PC-3 (cell line): ENCODE results near the gene PTGER3. TPM values are rescaled to one million over a fixed set of nuclear protein-coding genes. Genes with fewer than 3 reads are reported as not detected.

ENCODE experiments used
- ATAC-seq: fragments of 200-7000 bp; cut with Tn5 transposase; 2 replicates; pipeline ENCODE4 v1.9.1; 2020; ENCODE audit warnings: mild to moderate bottlenecking, moderate library complexity
- BruUV-seq: library from RNA; stranded (reverse); fragments of 400-500 nt; replicated peaks from 2 replicates; lab custom pipeline; 2021; lab: Mats Ljungman, UMichigan
- CTCF ChIA-PET: fragments of 300-600 bp; sonication (Branson Sonifier 250); formaldehyde crosslinking; loops from one replicate; lab custom pipeline; 2022; ENCODE audit warnings: antibody characterized with exemption; lab: Charles Lee
- POLR2A ChIA-PET: fragments of 300-600 bp; sonication (Branson Sonifier 250); formaldehyde crosslinking; loops from one replicate; lab custom pipeline; 2022; ENCODE audit warnings: antibody characterized with exemption; ENCODE audit not compliant: unreplicated experiment; lab: Charles Lee
- DNase-seq: peaks from one replicate; pipeline ENCODE4 v3.0.0-alpha.2; 2015
- H2AFZ ChIP-seq: fragments of 300-600 bp; sonication (generic); 2 replicates; pipeline ENCODE4 v1.6.0; 2016; ENCODE audit warnings: antibody characterized with exemption, low read length
- H3F3A ChIP-seq: fragments of 300-600 bp; sonication (generic); one replicate; pipeline ENCODE4 v1.6.0; 2017; ENCODE audit warnings: antibody characterized with exemption, low read length, control low read depth, mild to moderate bottlenecking; ENCODE audit not compliant: unreplicated experiment
- H3K27ac ChIP-seq: fragments of 300-600 bp; sonication (generic); 2 replicates; pipeline ENCODE4 v1.5.1; 2016; ENCODE audit warnings: mild to moderate bottlenecking, low read length
- H3K27me3 ChIP-seq: fragments of 300-600 bp; sonication (generic); 2 replicates; pipeline ENCODE4 v1.6.1; 2016; ENCODE audit warnings: low read length, mixed read lengths
- H3K36me3 ChIP-seq: fragments of 300-600 bp; sonication (generic); 2 replicates; pipeline ENCODE4 v1.6.1; 2016; ENCODE audit warnings: low read depth, mixed run types, low read length, mixed read lengths
- H3K4me1 ChIP-seq: fragments of 300-600 bp; sonication (generic); 2 replicates; pipeline ENCODE4 v1.5.1; 2016; ENCODE audit warnings: low read length; ENCODE audit not compliant: insufficient read depth
- H3K4me2 ChIP-seq: fragments of 300-600 bp; sonication (generic); 2 replicates; pipeline ENCODE4 v1.6.0; 2016; ENCODE audit warnings: low read length
- H3K4me3 ChIP-seq: fragments of 300-600 bp; sonication (generic); 2 replicates; pipeline ENCODE4 v1.5.1; 2016; ENCODE audit warnings: mild to moderate bottlenecking, low read length, mixed read lengths
- H3K79me2 ChIP-seq: fragments of 300-600 bp; sonication (generic); 2 replicates; pipeline ENCODE4 v1.6.1; 2017; ENCODE audit warnings: low read length, mixed read lengths
- H3K9ac ChIP-seq: fragments of 300-600 bp; sonication (generic); 2 replicates; pipeline ENCODE4 v1.6.0; 2016; ENCODE audit warnings: mild to moderate bottlenecking, low read length
- H3K9me2 ChIP-seq: fragments of 300-600 bp; sonication (generic); replicated peaks from 2 replicates; pipeline ENCODE4 v1.6.1; 2016; ENCODE audit warnings: mixed run types, low read length, mixed read lengths
- H3K9me3 ChIP-seq: fragments of 300-600 bp; sonication (generic); 2 replicates; pipeline ENCODE4 v1.6.1; 2016; ENCODE audit warnings: low read length, mixed read lengths
- H4K20me1 ChIP-seq: fragments of 300-600 bp; sonication (generic); 2 replicates; pipeline ENCODE4 v1.6.1; 2016; ENCODE audit warnings: low read length, mixed read lengths
- CTCF ChIP-seq: fragments of 300-600 bp; sonication (generic); conservative IDR thresholded peaks from 2 replicates; pipeline ENCODE4 v1.5.1; 2017; ENCODE audit warnings: antibody characterized with exemption, low read depth, mild to moderate bottlenecking, low read length
- EZH2 ChIP-seq: fragments of 300-600 bp; sonication (generic); IDR thresholded peaks from one replicate; pipeline ENCODE4 v1.6.1; 2017; ENCODE audit warnings: antibody characterized with exemption, mild to moderate bottlenecking, low read length; ENCODE audit not compliant: unreplicated experiment
- EZH2phosphoT487 ChIP-seq: fragments of 300-600 bp; sonication (generic); IDR thresholded peaks from 2 replicates; pipeline ENCODE4 v1.6.1; 2018; ENCODE audit warnings: mild to moderate bottlenecking, antibody characterized with exemption, low read length, borderline replicate concordance
- intact Hi-C: fragments of 100-400 bp; cut with micrococcal nuclease; formaldehyde crosslinking; loops from 2 replicates; pipeline ENCODE4 v1.9.0; 2023
- microRNA-seq: library from miRNA; unstranded; fragments of <30 nt; microRNA quantifications from one replicate; pipeline ENCODE4 v1.1.0, GENCODE V29; 2020; ENCODE audit not compliant: unreplicated experiment
- total RNA-seq: library from RNA; depleted of rRNA; stranded (reverse); fragments of >200 nt; gene quantifications from 2 replicates; pipeline ENCODE4 v1.2.3, GENCODE V29; 2014; rRNA removed

The PTGER3 gene
- total RNA-seq, 1 experiment from 2014 or later: 0.11 TPM

GRCh38 chr1:70930062-70930461, 117.6 kb downstream of the PTGER3 start:
- Histone ChIP-seq H3K36me3 (no peaks in the 10 kb centered on the region), H3F3A (no peaks in the 10 kb centered on the region), H3K9ac (no peak overlapping the region), H3K79me2 (no peaks in the 10 kb centered on the region), H3K9me3 (no peaks in the 10 kb centered on the region; the same call in 1 of the 2 replicates), H3K27ac (no peak overlapping the region), H3K9me2 (no peaks in the 10 kb centered on the region), H3K4me1 (no peaks in the 10 kb centered on the region), H3K4me2 (no peak overlapping the region), H2AFZ (no peak overlapping the region), H4K20me1 (no peaks in the 10 kb centered on the region), H3K4me3 (no peak overlapping the region), H3K27me3 (0 out of 2 replicates have a peak, but pooled peaks cover 2% of the 10 kb centered on the region)
- no peak for ATAC-seq
- TF ChIP-seq EZH2phosphoT487 (no peak), EZH2 (no peak), CTCF (no peak)
- intact Hi-C loops: no loop called here
- POLR2A ChIA-PET: no interaction called here
- CTCF ChIA-PET: no interaction called here
- DNase-seq: no peak
- no TSS peak for BruUV-seq

- Histone ChIP-seq H3K27ac (no peak overlapping the region), H3K36me3 (no peaks in the 10 kb centered on the region), H3K4me2 (no peak overlapping the region), H3K4me3 (no peak overlapping the region), H3K9ac (no peak overlapping the region), H3K4me1 (no peaks in the 10 kb centered on the region), H3K27me3 (no peaks in the 10 kb centered on the region), H3K9me3 (peaks cover 10% of the 10 kb centered on the region), H3K79me2 (no peaks in the 10 kb centered on the region), H3F3A (no peaks in the 10 kb centered on the region), H3K9me2 (no peaks in the 10 kb centered on the region), H4K20me1 (no peaks in the 10 kb centered on the region), H2AFZ (no peak overlapping the region)
- DNase-seq (no peak), ATAC-seq (no peak)
- CTCF ChIA-PET: no interaction called here
- BruUV-seq: no TSS peak
- POLR2A ChIA-PET: no interaction called here
- TF ChIP-seq CTCF (no peak), EZH2phosphoT487 (no peak), EZH2 (no peak)
- intact Hi-C loops: no loop called here
Measured at GRCh38 chr1:70922196-70922595, 125.4 kb downstream of the PTGER3 start.

Small RNAs within 50 kb of the gene (microRNA-seq; reads per million reads assigned to microRNA genes)
- gene MIR186: 236 reads per million, percentile 72 among the genes with 10 or more reads in this experiment

Other genes starting within 250 kb of the PTGER3 start
- gene ZRANB2, start 33.2 kb upstream of the PTGER3 start, total RNA-seq: 38.7 and 45.5 TPM in 2 replicates